GM18505 (cell line): ENCODE results near the gene UNC5C.
"Not testable (repeated sequence)": the region's sequence is repeated elsewhere in the genome, so short reads cannot be mapped to it uniquely, and the experiment has no call there.

ENCODE experiments used
- ATAC-seq: cut with Tn5 transposase; IDR thresholded peaks from one replicate; pipeline ENCODE4 v1.9.1; 2021; ENCODE audit not compliant: unreplicated experiment
- POLR2A ChIP-seq: IDR thresholded peaks from 4 replicates; pipeline ENCODE4 v1.6.1; 2011; ENCODE audit warnings: borderline replicate concordance; ENCODE audit not compliant: insufficient read depth, insufficient read length; ENCODE audit errors: extremely low read depth

Gene UNC5C

GRCh38 chr4:95157596-95157995 lies 391.2 kb downstream of the UNC5C start:
- TF ChIP-seq POLR2A: no peak
- ATAC-seq: no peak

- TF ChIP-seq POLR2A: no peak
- ATAC-seq: no peak
Observed at GRCh38 chr4:95156452-95156765, 392.4 kb downstream of the UNC5C start.

GRCh38 chr4:95155759-95156451 lies 392.9 kb downstream of the UNC5C start:
- peak; percentile 58 for ATAC-seq

GRCh38 chr4:95153182-95153581 lies 395.6 kb downstream of the UNC5C start:
- TF ChIP-seq POLR2A: no peak
- no peak for ATAC-seq

More at GRCh38 chr4:95155759-95156451, 392.9 kb downstream of the UNC5C start:
- TF ChIP-seq POLR2A: no peak

- no peak for ATAC-seq
- TF ChIP-seq POLR2A: no peak
Observed at GRCh38 chr4:95151255-95151654, 397.5 kb downstream of the UNC5C start.

GRCh38 chr4:95142932-95143331 lies 405.8 kb downstream of the UNC5C start:
- ATAC-seq: no peak
- no peak for TF ChIP-seq POLR2A

- no peak for TF ChIP-seq POLR2A
- ATAC-seq: no peak
Observed at GRCh38 chr4:95141361-95141760, 407.4 kb downstream of the UNC5C start.

GRCh38 chr4:95139424-95139823 lies 409.3 kb downstream of the UNC5C start:
- ATAC-seq: not testable (repeated sequence)

- ATAC-seq: not testable (repeated sequence)
Observed at GRCh38 chr4:95134016-95134415, 414.8 kb downstream of the UNC5C start.

GRCh38 chr4:95129821-95130311 lies 418.9 kb downstream of the UNC5C start:
- no peak for ATAC-seq
- TF ChIP-seq POLR2A: no peak

GRCh38 chr4:95129031-95129430 lies 419.7 kb downstream of the UNC5C start:
- ATAC-seq: no peak
- no peak for TF ChIP-seq POLR2A

- TF ChIP-seq POLR2A: no peak
- no peak for ATAC-seq
Observed at GRCh38 chr4:95124906-95125504, 423.8 kb downstream of the UNC5C start.

GRCh38 chr4:95122001-95122400 lies 426.8 kb downstream of the UNC5C start:
- ATAC-seq: no peak
- no peak for TF ChIP-seq POLR2A

- no peak for TF ChIP-seq POLR2A
- ATAC-seq: no peak
Observed at GRCh38 chr4:95120456-95120855, 428.3 kb downstream of the UNC5C start.

GRCh38 chr4:95118497-95118896 lies 430.3 kb downstream of the UNC5C start:
- ATAC-seq: no peak
- no peak for TF ChIP-seq POLR2A
